Glomerular visceral epithelial cell (primary cell): ENCODE results near the gene GAPVD1.
"Not testable (repeated sequence)": the region's sequence is repeated elsewhere in the genome, so short reads cannot be mapped to it uniquely, and the experiment has no call there.

Source experiments
- DNase-seq: peaks from one replicate; pipeline ENCODE4 v3.0.0-alpha.2; 2016; ENCODE audit errors: extremely low spot score

Gene GAPVD1

GRCh38 chr9:125246261-125246667 lies 15.4 kb upstream of the GAPVD1 start:
- DNase-seq: no peak

GRCh38 chr9:125254231-125254630 lies 7.4 kb upstream of the GAPVD1 start:
- no peak for DNase-seq

GRCh38 chr9:125255781-125256391 lies 5.7 kb upstream of the GAPVD1 start:
- peak; percentile 38 for DNase-seq

GRCh38 chr9:125258160-125258785 lies 3.4 kb upstream of the GAPVD1 start:
- DNase-seq: no peak

GRCh38 chr9:125258832-125259534 lies 2.6 kb upstream of the GAPVD1 start:
- no peak for DNase-seq

- no peak for DNase-seq
These were observed 1.1 kb upstream of the GAPVD1 start for GRCh38 chr9:125260561-125260960.

- peak; percentile 13 for DNase-seq
These were observed 817 bp downstream of the GAPVD1 start for GRCh38 chr9:125262294-125262991.

- DNase-seq: not testable (repeated sequence)
These were observed 2.4 kb downstream of the GAPVD1 start for GRCh38 chr9:125264068-125264467.

GRCh38 chr9:125268394-125269013 lies 6.9 kb downstream of the GAPVD1 start:
- no peak for DNase-seq

- DNase-seq: no peak
These were observed 7.4 kb downstream of the GAPVD1 start for GRCh38 chr9:125269014-125269397.

GRCh38 chr9:125271081-125271480 lies 9.5 kb downstream of the GAPVD1 start:
- DNase-seq: no peak

- no peak for DNase-seq
These were observed 11.1 kb downstream of the GAPVD1 start for GRCh38 chr9:125272697-125273096.

GRCh38 chr9:125276771-125277170 lies 15.1 kb downstream of the GAPVD1 start:
- DNase-seq: no peak

GRCh38 chr9:125277411-125277810 lies 15.8 kb downstream of the GAPVD1 start:
- DNase-seq: no peak

GRCh38 chr9:125280945-125281344 lies 19.3 kb downstream of the GAPVD1 start:
- DNase-seq: no peak

GRCh38 chr9:125284855-125285254 lies 23.2 kb downstream of the GAPVD1 start:
- no peak for DNase-seq

GRCh38 chr9:125286935-125287433 lies 25.4 kb downstream of the GAPVD1 start:
- DNase-seq: not testable (repeated sequence)

- peak; percentile 15 for DNase-seq
These were observed 31.5 kb downstream of the GAPVD1 start for GRCh38 chr9:125293134-125293533.

- DNase-seq: no peak
These were observed 34.0 kb downstream of the GAPVD1 start for GRCh38 chr9:125295657-125296056.

GRCh38 chr9:125296843-125297372 lies 35.3 kb downstream of the GAPVD1 start:
- DNase-seq: no peak

- DNase-seq: no peak
These were observed 36.3 kb downstream of the GAPVD1 start for GRCh38 chr9:125297917-125298316.

GRCh38 chr9:125302241-125302640 lies 40.6 kb downstream of the GAPVD1 start:
- no peak for DNase-seq
